Fibroblast of lung (primary cell): ENCODE data around the gene MED20.

ENCODE experiments used
- CTCF ChIP-seq, 2 donors: IDR thresholded peaks in 1 of 2; conservative IDR thresholded peaks in 1 of 2; 1 replicate in 1 of 2; 2 replicates in 1 of 2; pipeline ENCODE4 v1.5.1; 2011 to 2012; ENCODE audit warnings: low read length in 2 of 2, control low read depth in 1 of 2, inconsistent platforms in 1 of 2, low read depth in 1 of 2, mild to moderate bottlenecking in 1 of 2
- EZH2 ChIP-seq: IDR thresholded peaks from 2 replicates; pipeline ENCODE4 v1.5.1; 2012; ENCODE audit warnings: low read length, control low read depth, mild to moderate bottlenecking; ENCODE audit errors: missing control alignments

- TF ChIP-seq EZH2: no peak
- no peak for TF ChIP-seq CTCF (conservative IDR thresholded peaks at IDR 0.05 in 1 of 2, IDR thresholded peaks at IDR 0.05 in 1 of 2; ENCODE audit: low read depth in 1 of 2, low read length in 2 of 2)
Observed at GRCh38 chr6:41917528-41917927, 3.4 kb downstream of the MED20 start.
